ENCODE measurements around the gene ATP5F1D. TPM values are rescaled to one million over a fixed set of nuclear protein-coding genes. Genes with fewer than 3 reads are reported as not detected.
A peak's percentile ranks its signal among the peaks of the same experiment; 100 is the strongest.

The ATP5F1D gene
- total and polyA plus RNA-seq, 2 experiments from 2014 or later, result 139 to 396 TPM

GRCh38 chr19:1284979-1285736 lies 43.6 kb downstream of the ATP5F1D start:
- H3K4me2 ChIP-seq, result peak overlapping the region; percentile 77
- Mint-ChIP-seq H3K9me3 (no peaks in the 10 kb centered on the region), H3K36me3 (ENCODE audit: low read depth) (no peaks in the 10 kb centered on the region), H3K27ac (no peak overlapping the region), H3K4me1 (peaks cover 13% of the 10 kb centered on the region), H3K27me3 (ENCODE audit: insufficient read depth, low read depth, poor library complexity) (peaks cover 19% of the 10 kb centered on the region), H3K4me3 (peak overlapping the region; percentile 55)
- H3K4me3 ChIP-seq, result peak overlapping the region; percentile 60
- no peak for TF ChIP-seq JUNB (IDR thresholded peaks at IDR 0.05; ENCODE audit: unreplicated experiment)
- no peak for TF ChIP-seq EZH2phosphoT487 (IDR thresholded peaks at IDR 0.05; ENCODE audit: unreplicated experiment)
- TF ChIP-seq ZNF331 (CRISPR knock-in tag; IDR thresholded peaks at IDR 0.05; ENCODE audit: low read depth), result no peak
- no peak for TF ChIP-seq EZH2 (IDR thresholded peaks at IDR 0.05; ENCODE audit: low read depth, unreplicated experiment)
- TF ChIP-seq, protein P1, sequence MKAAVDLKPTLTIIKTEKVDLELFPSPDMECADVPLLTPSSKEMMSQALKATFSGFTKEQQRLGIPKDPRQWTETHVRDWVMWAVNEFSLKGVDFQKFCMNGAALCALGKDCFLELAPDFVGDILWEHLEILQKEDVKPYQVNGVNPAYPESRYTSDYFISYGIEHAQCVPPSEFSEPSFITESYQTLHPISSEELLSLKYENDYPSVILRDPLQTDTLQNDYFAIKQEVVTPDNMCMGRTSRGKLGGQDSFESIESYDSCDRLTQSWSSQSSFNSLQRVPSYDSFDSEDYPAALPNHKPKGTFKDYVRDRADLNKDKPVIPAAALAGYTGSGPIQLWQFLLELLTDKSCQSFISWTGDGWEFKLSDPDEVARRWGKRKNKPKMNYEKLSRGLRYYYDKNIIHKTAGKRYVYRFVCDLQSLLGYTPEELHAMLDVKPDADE (IDR thresholded peaks at IDR 0.05), result no peak
- TF ChIP-seq POLR2AphosphoS5 (IDR thresholded peaks at IDR 0.05; ENCODE audit: low read depth), result no peak
- TF ChIP-seq, protein P2, sequence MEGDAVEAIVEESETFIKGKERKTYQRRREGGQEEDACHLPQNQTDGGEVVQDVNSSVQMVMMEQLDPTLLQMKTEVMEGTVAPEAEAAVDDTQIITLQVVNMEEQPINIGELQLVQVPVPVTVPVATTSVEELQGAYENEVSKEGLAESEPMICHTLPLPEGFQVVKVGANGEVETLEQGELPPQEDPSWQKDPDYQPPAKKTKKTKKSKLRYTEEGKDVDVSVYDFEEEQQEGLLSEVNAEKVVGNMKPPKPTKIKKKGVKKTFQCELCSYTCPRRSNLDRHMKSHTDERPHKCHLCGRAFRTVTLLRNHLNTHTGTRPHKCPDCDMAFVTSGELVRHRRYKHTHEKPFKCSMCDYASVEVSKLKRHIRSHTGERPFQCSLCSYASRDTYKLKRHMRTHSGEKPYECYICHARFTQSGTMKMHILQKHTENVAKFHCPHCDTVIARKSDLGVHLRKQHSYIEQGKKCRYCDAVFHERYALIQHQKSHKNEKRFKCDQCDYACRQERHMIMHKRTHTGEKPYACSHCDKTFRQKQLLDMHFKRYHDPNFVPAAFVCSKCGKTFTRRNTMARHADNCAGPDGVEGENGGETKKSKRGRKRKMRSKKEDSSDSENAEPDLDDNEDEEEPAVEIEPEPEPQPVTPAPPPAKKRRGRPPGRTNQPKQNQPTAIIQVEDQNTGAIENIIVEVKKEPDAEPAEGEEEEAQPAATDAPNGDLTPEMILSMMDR (conservative IDR thresholded peaks at IDR 0.05; ENCODE audit: low read depth in 2 of 2), result no peak
- no peak for TF ChIP-seq REST (IDR thresholded peaks at IDR 0.05; ENCODE audit: unreplicated experiment)
- TF ChIP-seq CREB1 (CRISPR knock-in tag; IDR thresholded peaks at IDR 0.05; ENCODE audit: low read depth), result no peak
- TF ChIP-seq STAT1 (IDR thresholded peaks at IDR 0.05; ENCODE audit: unreplicated experiment), result no peak
- no peak for TF ChIP-seq ZNF114 (CRISPR knock-in tag; IDR thresholded peaks at IDR 0.05)
- TF ChIP-seq ZNF462 (CRISPR knock-in tag; IDR thresholded peaks at IDR 0.05), result no peak
- peaks cover 20% of the 10 kb centered on the region for H3F3A ChIP-seq (replicated peaks; ENCODE audit: low read depth)
- no peaks in the 10 kb centered on the region for H3K79me2 ChIP-seq (replicated peaks; ENCODE audit: insufficient read depth)
- H3K27ac ChIP-seq (ENCODE audit: low read depth), result no peak overlapping the region
- H3K36me3 ChIP-seq (ENCODE audit: insufficient read depth), result no peaks in the 10 kb centered on the region
- peak overlapping the region; percentile 85; the same call in 1 of the 2 replicates for H2AFZ ChIP-seq
- ATAC-seq (peak; percentile 26), DNase-seq (ENCODE audit: low spot score) (peak; percentile 68)
- H4K20me1 ChIP-seq (replicated peaks; ENCODE audit: insufficient read depth), result no peaks in the 10 kb centered on the region
- H3K4me1 ChIP-seq (ENCODE audit: insufficient read depth), result no peaks in the 10 kb centered on the region
- H3K9me2 ChIP-seq (ENCODE audit: insufficient read depth), result no peaks in the 10 kb centered on the region
- peaks cover 26% of the 10 kb centered on the region for H3K27me3 ChIP-seq (ENCODE audit: insufficient read depth)

Data from GM23338 (cell line).